Measurements from ENCODE around the gene FGF12. TPM values are rescaled to one million over a fixed set of nuclear protein-coding genes. Genes with fewer than 3 reads are reported as not detected.

Gene FGF12
- total RNA-seq, 1 donor = under 0.01 TPM

DNA sequence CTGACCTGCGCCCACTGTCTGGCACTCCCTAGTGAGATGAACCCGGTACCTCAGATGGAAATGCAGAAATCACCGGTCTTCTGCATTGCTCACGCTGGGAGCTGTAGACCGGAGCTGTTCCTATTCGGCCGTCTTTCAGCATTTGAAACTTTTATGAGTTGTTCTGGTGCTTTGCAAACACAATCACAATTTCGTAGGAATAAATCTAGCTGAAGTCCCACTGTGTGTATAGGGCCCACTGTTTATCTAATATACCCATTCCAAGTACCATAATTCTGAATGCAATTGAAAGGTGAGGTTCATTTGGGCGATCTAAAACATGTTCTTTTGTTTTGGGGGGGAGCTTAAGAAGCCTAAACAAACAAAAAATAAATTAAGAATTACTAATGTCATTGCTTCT, 572.1 kb downstream of the FGF12 start:
- no peak overlapping the region for H3K4me3 ChIP-seq (ENCODE audit: low read length)
- H3K4me1 ChIP-seq (ENCODE audit: insufficient read depth, low read length) = no peaks in the 10 kb centered on the region
- no peaks in the 10 kb centered on the region for H3K27me3 ChIP-seq (ENCODE audit: insufficient read depth, low read length)
- no peaks in the 10 kb centered on the region for H3K9me3 ChIP-seq (ENCODE audit: low read depth, low read length)

GRCh38 chr3:192133271-192133670, 594.1 kb downstream of the FGF12 start:
- H3K9me3 ChIP-seq (ENCODE audit: low read depth, low read length) = no peaks in the 10 kb centered on the region
- H3K27me3 ChIP-seq (ENCODE audit: insufficient read depth, low read length) = no peaks in the 10 kb centered on the region
- no peak overlapping the region for H3K4me3 ChIP-seq (ENCODE audit: low read length)
- H3K4me1 ChIP-seq (ENCODE audit: insufficient read depth, low read length) = no peaks in the 10 kb centered on the region

DNA sequence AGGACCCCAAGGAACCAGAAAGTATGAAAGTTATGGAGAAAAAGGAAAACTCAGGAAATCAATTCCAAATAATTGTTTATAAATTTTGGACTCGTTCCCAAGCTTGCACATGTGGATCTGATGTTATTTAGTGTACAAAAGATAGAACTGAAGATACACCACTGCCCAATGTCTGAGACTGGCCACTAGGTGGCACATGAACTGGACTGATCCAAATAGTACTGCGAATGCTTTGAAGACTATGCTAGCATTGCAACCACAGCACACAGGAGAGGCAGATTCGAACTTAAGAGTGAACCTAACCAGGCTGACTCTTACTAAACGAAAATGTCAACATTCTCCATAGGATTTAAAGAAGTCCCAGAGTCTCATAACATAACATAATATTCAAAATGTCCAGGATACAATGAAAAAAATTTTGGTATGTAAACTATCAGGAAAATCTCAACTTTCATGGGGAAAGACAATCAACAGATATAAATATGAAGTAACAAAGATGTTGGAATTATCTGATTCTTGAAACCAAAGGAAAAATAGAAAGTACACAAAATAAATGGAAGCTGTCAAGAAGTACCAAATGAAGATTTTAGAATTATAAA, 596.7 kb downstream of the FGF12 start:
- Histone ChIP-seq H3K9me3 (ENCODE audit: low read depth, low read length) (no peaks in the 10 kb centered on the region), H3K4me1 (ENCODE audit: insufficient read depth, low read length) (no peaks in the 10 kb centered on the region), H3K27me3 (ENCODE audit: insufficient read depth, low read length) (no peaks in the 10 kb centered on the region), H3K4me3 (ENCODE audit: low read length) (no peak overlapping the region)

GRCh38 chr3:192129586-192129985, 597.8 kb downstream of the FGF12 start:
- no peak overlapping the region for H3K4me3 ChIP-seq (ENCODE audit: low read length)
- H3K27me3 ChIP-seq (ENCODE audit: insufficient read depth, low read length) = no peaks in the 10 kb centered on the region
- H3K4me1 ChIP-seq (ENCODE audit: insufficient read depth, low read length) = no peaks in the 10 kb centered on the region
- no peaks in the 10 kb centered on the region for H3K9me3 ChIP-seq (ENCODE audit: low read depth, low read length)

DNA sequence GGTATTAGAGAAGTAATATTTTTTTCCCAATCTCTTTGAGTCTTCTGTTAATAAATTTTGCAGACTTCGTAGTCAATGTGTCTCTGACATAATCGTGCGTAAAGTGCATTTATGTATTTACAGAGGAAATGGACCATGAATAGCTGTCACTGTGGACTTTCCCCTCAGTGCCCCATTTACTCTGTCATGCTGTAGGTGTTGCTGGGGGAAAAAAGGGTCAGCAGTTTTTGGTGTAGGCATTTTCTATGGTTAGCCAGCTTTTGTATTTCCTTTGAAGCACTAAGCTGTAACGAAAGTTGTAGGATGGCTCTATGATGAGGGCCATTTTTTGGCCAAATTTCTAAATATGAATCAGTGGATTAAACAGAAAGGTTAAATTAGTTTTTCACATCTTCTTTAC, 598.4 kb downstream of the FGF12 start:
- H3K4me3 ChIP-seq (ENCODE audit: low read length) = no peak overlapping the region
- H3K4me1 ChIP-seq (ENCODE audit: insufficient read depth, low read length) = no peaks in the 10 kb centered on the region
- H3K9me3 ChIP-seq (ENCODE audit: low read depth, low read length) = no peaks in the 10 kb centered on the region
- no peaks in the 10 kb centered on the region for H3K27me3 ChIP-seq (ENCODE audit: insufficient read depth, low read length)

GRCh38 chr3:192128060-192128459, 599.3 kb downstream of the FGF12 start:
- H3K4me1 ChIP-seq (ENCODE audit: insufficient read depth, low read length) = no peaks in the 10 kb centered on the region
- no peak overlapping the region for H3K4me3 ChIP-seq (ENCODE audit: low read length)
- no peaks in the 10 kb centered on the region for H3K27me3 ChIP-seq (ENCODE audit: insufficient read depth, low read length)
- H3K9me3 ChIP-seq (ENCODE audit: low read depth, low read length) = no peaks in the 10 kb centered on the region

DNA sequence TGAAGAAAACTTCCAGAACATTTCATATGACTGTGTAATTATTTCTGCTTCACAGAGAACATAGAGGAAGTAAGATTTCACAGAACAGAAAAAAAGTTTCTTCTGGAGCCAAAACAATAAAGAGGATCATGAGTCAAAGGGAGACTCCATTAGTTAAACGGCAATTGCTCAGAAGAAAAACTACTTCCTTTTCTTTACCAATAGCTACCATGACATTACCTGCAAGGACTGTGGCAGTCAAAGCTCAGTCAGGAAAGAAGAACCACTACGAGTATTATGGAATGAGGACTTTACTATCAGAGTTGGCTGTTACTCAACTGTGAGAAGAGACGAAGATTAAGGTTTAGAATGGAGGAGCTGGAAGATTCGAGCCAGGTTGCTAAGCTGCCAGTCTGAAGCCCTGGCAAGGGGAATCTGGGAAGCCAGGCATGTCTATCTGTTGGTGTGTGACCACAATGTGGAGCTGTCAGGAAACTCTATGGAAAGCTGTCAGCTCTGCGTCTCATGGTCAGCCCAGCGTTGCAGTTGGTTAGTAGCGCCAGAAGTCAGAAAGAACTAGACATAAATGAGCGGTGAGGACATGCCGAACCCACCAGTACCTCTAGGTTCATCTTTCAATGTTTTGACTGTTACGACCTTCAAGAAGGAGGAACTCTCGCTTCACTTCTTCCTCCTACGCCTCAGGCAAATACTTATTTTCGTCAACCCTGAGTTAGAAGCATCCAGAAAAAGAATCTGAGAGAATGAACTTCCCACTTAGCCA, 604.3 kb downstream of the FGF12 start:
- no peaks in the 10 kb centered on the region for H3K4me1 ChIP-seq (ENCODE audit: insufficient read depth, low read length)
- no peaks in the 10 kb centered on the region for H3K9me3 ChIP-seq (ENCODE audit: low read depth, low read length)
- H3K4me3 ChIP-seq (ENCODE audit: low read length) = no peak overlapping the region
- no peaks in the 10 kb centered on the region for H3K27me3 ChIP-seq (ENCODE audit: insufficient read depth, low read length)

DNA sequence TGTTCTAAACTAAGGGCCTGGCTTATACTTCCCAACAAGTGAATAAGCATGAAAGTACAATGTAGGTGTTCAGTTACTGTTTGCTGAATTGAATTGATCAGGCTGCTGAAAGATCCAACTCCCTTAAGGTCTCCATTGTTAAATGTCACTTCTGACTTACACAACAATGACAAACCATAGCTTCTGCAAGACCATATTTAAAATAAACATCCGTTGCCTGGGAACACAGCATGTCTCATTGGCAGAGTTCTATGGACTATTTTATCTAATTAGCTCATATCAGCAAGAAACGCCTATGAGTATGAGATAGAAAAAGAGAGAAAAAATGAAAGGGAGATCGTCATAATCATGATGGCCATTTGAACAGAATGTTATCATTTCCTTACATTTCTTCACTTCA, 605.4 kb downstream of the FGF12 start:
- H3K4me1 ChIP-seq (ENCODE audit: insufficient read depth, low read length) = no peaks in the 10 kb centered on the region
- no peaks in the 10 kb centered on the region for H3K9me3 ChIP-seq (ENCODE audit: low read depth, low read length)
- H3K27me3 ChIP-seq (ENCODE audit: insufficient read depth, low read length) = no peaks in the 10 kb centered on the region
- no peak overlapping the region for H3K4me3 ChIP-seq (ENCODE audit: low read length)

DNA sequence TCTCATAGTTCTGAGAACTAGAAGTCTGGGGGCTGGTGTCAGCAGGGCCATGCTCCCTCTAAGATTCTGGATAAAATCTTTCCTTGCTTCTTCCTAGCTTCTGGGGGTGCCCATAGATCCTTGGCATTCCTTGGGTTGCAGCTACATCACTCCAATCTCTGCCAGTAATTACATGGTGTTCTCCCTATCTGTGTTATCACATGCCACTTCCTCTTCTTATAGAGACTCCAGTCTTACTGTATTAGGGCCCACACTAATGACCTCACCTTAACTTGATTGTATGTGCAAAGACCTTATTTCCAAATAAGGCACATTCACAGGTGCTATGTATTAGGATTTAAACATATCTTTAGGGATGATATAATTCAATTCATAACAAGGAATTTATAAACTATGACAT, 618.5 kb downstream of the FGF12 start:
- H3K4me1 ChIP-seq (ENCODE audit: insufficient read depth, low read length) = no peaks in the 10 kb centered on the region
- H3K9me3 ChIP-seq (ENCODE audit: low read depth, low read length) = no peaks in the 10 kb centered on the region
- no peak overlapping the region for H3K4me3 ChIP-seq (ENCODE audit: low read length)
- no peaks in the 10 kb centered on the region for H3K27me3 ChIP-seq (ENCODE audit: insufficient read depth, low read length)

DNA sequence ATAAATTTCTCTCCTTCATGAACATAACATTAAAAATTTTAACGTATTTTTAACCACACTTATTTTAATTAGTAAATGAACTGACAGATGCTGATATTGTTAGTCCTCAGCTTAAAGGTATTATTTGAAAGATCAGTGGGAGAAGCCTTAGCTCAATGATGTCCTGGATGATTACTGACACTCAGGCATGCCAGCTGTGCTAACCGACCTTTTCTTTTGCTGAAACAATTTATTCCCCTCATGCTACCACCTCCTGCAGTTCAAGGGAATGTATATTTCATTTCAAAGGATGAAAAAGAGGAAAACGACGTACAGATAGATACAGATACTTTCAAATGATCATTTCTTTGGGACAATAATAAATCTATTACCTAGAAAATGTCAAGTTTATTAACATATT, 620.8 kb downstream of the FGF12 start:
- Histone ChIP-seq H3K4me1 (ENCODE audit: insufficient read depth, low read length) (no peaks in the 10 kb centered on the region), H3K27me3 (ENCODE audit: insufficient read depth, low read length) (no peaks in the 10 kb centered on the region), H3K9me3 (ENCODE audit: low read depth, low read length) (no peaks in the 10 kb centered on the region), H3K4me3 (ENCODE audit: low read length) (no peak overlapping the region)

DNA sequence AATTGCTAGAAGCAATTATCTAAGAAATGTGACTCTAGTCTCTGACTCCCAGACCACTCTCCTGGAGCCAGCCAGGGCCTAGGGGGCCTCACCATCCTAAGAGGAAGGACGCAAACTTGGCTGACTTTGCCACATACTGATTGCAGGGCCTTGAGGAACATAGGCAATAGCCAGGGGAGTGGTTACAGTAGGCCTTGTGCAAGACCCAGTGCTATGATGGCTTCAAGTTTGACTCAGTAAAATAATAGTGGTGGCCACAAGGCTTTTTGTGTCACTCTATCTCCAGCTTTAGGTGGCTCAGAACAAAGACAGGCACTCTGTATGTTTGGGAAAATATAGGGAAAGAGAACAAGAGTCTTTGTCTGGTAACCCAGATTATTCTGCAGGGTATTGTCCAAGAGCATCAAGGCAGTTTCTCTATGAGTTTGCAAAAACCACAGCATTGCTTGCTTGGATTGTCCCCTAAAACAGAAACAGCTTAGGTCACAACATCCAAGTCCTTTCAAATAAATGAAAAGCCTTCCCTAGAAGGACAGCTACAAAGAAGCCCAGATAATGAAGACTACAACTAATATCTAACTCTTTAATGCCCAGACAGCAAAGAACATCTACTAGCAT, 634.8 kb downstream of the FGF12 start:
- H3K4me1 ChIP-seq (ENCODE audit: insufficient read depth, low read length) = no peaks in the 10 kb centered on the region
- no peaks in the 10 kb centered on the region for H3K27me3 ChIP-seq (ENCODE audit: insufficient read depth, low read length)
- H3K9me3 ChIP-seq (ENCODE audit: low read depth, low read length) = no peaks in the 10 kb centered on the region
- no peak overlapping the region for H3K4me3 ChIP-seq (ENCODE audit: low read length)

GRCh38 chr3:192091831-192092230, 635.5 kb downstream of the FGF12 start:
- Histone ChIP-seq H3K4me3 (ENCODE audit: low read length) (no peak overlapping the region), H3K9me3 (ENCODE audit: low read depth, low read length) (no peaks in the 10 kb centered on the region), H3K4me1 (ENCODE audit: insufficient read depth, low read length) (no peaks in the 10 kb centered on the region), H3K27me3 (ENCODE audit: insufficient read depth, low read length) (no peaks in the 10 kb centered on the region)

- Histone ChIP-seq H3K27me3 (ENCODE audit: insufficient read depth, low read length) (no peaks in the 10 kb centered on the region), H3K4me3 (ENCODE audit: low read length) (no peak overlapping the region), H3K9me3 (ENCODE audit: low read depth, low read length) (no peaks in the 10 kb centered on the region), H3K4me1 (ENCODE audit: insufficient read depth, low read length) (no peaks in the 10 kb centered on the region)
Observed at GRCh38 chr3:192090586-192090985, 636.8 kb downstream of the FGF12 start.
